GM21723 (cell line): Measurements from ENCODE around the gene NIPBL.
"Not testable (repeated sequence)": the region's sequence is repeated elsewhere in the genome, so short reads cannot be mapped to it uniquely, and the experiment has no call there.

ENCODE experiments used
- ATAC-seq: cut with Tn5 transposase; IDR thresholded peaks from one replicate; pipeline ENCODE4 v1.9.1; 2021; ENCODE audit warnings: mild to moderate bottlenecking, moderate library complexity; ENCODE audit not compliant: unreplicated experiment

The NIPBL gene

DNA sequence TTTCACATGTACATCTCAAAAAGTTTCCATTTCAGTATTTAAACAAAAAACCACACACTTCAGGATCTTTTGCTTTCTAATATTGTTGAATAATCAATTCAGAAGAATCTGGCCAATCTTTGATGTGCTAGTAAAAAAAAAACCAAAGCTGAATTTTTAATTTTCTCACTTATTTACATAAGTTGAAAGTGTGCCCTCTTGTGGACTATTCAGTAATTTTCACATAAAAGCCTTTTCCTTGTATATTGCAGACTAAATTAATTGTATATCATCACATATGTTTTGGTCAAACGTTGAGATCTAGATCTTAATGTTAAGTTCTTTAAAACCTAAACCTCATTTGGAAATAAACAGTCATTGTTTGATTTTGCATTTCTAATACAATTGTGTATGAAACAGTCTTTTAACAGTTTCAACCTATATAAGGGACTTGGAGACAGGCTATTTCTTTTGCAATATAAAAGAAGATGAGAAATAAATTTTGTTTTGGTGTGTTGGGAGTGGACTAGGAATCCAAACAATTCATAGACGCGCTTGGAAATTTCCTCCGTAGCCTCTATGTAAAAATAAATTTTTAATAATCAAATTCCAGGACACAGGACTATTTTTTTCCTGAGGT, 68.1 kb downstream of the NIPBL start:
- no peak for ATAC-seq

DNA sequence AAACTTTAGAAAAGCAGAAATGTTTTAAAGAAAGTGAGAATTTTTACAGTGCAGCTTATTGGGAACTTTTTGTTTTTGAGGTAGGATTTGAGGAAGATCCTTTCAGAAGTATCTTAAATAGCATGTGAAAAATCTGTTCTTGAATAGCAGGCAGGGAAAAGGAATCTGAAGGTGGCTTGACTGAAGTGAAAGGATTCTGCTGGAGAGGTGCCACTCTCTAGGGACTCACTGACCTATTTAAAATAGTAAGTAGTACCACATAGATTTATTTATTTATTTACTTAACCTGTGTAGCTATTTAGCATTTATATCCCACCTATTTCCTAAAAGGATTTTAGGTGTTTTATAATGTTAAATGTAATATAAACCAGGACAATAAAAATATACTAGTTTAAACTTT, 69.1 kb downstream of the NIPBL start:
- ATAC-seq = no peak

DNA sequence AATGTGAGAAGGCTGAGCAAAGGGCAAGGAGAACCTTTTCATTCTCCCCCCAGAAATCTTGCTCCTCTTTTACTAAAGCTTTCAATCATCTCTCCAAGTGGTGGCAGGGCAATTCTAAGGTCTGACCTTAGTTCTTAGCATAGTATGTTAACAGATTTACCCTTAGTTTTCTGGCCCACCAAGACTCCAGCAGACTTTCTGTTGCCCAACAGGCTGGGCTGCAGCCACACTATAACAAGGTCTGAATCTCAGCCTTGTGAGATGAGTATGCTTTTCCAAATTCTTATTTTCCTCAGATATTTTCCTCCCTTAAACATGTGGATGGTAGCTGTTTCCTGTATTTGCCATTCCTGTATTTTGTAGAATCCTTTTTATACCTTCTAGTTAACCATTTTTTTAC, 69.5 kb downstream of the NIPBL start:
- no peak for ATAC-seq

GRCh38 chr5:36948041-36948440, 71.5 kb downstream of the NIPBL start:
- no peak for ATAC-seq

DNA sequence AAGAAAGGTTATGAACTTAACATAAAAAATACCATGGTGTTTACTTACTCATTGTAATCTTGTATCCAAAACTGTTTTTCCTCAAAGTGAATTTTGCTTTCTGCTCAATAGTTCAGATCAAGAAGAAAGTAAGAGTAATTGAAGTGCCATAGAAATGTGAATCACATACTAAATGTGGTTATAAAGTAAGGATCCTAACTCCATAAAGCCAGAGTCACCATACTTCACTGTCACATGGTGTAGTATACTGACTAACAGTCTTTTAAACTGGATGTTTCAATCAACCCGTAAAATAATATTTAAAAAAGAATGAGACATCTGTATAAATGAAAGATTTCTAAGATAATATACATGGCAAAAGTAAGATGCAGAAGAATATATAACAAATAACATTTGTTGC, 72.1 kb downstream of the NIPBL start:
- ATAC-seq = no peak

- ATAC-seq = no peak
Observed at GRCh38 chr5:36949593-36949992, 73.0 kb downstream of the NIPBL start.

- no peak for ATAC-seq
Observed at GRCh38 chr5:36950586-36951457, 74.3 kb downstream of the NIPBL start.

- ATAC-seq = no peak
Observed at GRCh38 chr5:36953043-36953442, 76.5 kb downstream of the NIPBL start.

DNA sequence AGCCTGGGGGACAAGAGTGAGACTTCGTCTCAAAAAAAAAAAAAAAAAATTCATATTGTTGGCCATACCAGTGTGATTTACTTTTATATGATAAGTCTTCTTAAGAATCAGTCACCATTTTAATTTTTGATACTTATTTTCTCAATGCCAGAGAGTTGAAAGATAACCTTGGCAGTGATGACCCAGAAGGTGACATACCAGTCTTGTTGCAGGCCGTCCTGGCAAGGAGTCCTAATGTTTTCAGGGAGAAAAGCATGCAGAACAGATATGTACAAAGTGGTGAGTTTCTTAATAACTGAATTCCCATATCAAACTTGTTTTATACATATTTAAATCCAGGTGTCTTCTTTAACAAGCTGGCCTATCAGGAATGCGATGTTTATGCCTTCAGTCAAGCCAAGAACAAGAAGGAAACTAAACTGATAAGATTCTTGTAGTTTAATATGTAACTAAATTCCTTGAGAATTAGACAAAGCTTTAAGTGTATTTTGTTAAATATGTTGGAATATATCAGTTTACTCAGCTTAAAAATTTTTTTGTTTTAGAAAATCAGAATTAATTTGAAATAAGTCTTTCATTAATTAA, 81.5 kb downstream of the NIPBL start:
- ATAC-seq = no peak

- no peak for ATAC-seq
Observed at GRCh38 chr5:36958612-36959011, 82.0 kb downstream of the NIPBL start.

DNA sequence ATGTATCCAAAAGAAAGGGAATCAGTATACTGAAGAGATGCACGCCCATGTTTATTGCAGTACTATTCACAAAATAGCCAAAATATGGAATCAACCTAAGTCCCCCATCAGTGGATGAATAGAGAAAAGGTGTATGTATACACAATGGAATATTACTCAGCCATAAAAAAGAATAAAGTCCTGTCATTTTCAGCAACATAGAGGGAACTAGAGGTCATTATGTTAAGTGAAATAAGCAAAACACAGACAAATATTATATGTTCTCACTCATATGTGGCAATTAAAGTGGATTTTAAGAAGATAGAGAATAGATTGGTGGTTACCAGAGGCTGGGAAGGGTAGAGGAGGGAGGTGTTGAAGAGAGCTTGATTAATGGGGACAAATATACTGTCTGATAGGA, 88.6 kb downstream of the NIPBL start:
- ATAC-seq = no peak

GRCh38 chr5:36969700-36970395, 93.3 kb downstream of the NIPBL start:
- no peak for ATAC-seq

DNA sequence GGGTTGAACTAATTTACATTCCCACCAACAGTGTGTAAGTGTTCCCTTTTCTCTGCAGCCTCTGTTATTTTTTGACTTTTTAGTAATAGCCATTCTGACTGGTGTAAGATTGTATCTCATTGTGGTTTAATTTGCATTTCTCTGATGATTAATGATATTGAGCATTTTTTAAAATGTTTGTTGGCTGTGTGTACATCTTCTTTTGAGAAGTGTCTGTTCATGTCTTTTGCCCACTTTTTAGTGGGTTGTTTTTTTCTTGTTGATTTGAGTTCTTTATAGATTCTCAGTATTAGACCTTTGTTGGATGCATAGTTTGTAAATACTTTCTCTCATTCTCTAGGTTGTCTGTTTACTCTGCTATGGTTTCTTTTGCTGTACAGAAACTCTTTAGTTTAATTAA, 101.6 kb downstream of the NIPBL start:
- no peak for ATAC-seq

- no peak for ATAC-seq
Observed at GRCh38 chr5:36982146-36982545, 105.6 kb downstream of the NIPBL start.

DNA sequence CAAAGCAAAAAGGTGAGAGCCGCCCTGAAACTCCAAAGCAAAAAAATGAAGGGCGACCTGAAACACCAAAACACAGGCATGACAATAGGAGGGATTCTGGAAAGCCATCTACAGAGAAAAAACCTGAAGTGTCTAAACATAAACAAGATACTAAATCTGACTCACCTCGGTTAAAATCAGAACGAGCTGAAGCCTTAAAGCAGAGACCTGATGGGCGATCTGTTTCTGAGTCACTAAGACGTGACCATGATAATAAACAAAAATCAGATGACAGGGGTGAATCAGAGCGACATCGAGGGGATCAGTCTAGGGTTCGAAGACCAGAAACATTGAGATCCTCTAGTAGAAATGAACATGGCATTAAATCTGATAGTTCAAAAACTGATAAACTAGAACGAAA, 108.8 kb downstream of the NIPBL start:
- no peak for ATAC-seq

GRCh38 chr5:36988396-36988795, 111.8 kb downstream of the NIPBL start:
- no peak for ATAC-seq

DNA sequence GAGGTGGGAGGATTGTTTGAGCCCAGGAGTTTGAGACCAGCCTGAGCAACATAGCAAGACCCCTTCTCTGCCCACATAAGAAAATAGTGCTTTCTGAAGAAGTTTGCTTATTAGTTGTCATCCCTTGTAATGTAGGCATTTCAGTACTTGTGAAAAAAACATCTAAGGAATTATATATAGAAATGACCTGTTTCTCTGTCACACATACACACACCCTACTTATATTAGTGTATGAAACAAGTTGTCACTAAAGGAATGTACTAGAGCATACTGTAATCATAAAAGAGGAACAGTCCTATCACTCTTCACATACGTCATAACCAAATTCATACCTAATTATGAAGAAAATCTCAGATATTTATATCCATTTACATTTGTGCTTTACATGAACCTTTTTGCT, 122.0 kb downstream of the NIPBL start:
- ATAC-seq = no peak

GRCh38 chr5:37002176-37002751, 125.7 kb downstream of the NIPBL start:
- ATAC-seq = no peak

DNA sequence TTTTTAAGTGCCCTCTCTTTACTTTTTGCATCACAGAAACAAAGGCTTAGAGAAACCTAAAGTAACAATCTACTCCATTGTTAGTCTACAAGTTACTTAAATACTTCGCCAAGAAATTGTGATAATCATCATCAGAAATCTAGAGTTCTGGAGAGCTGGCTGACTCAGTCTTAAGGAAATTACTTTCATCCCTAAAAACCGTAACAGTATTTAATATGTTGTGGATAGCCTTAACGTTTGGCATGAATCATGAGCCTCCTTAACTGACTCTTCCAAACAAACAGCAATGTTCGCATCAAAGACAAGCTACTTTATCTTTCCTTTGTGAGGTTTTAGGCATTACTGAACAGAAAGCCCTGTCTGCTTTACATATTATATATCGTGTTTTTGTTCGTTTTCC, 128.7 kb downstream of the NIPBL start:
- no peak for ATAC-seq

- ATAC-seq = no peak
Observed at GRCh38 chr5:37005946-37006540, 129.5 kb downstream of the NIPBL start.

DNA sequence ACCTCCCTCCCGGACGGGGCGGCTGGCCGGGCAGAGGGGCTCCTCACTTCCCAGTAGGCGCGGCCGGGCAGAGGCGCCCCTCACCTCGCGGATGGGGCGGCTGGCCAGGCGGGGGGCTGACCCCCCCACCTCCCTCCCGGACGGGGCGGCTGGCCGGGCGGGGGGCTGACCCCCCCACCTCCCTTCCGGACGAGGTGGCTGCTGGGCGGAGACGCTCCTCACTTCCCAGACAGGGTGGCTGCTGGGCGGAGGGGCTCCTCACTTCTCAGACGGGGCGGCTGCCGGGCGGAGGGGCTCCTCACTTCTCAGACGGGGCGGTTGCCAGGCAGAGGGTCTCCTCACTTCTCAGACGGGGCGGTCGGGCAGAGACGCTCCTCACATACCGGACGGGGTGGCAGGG, 136.6 kb downstream of the NIPBL start:
- not testable (repeated sequence) for ATAC-seq
